ENCODE results near the gene DGKG. TPM values are rescaled to one million over a fixed set of nuclear protein-coding genes. Genes with fewer than 3 reads are reported as not detected.
A peak's percentile ranks its signal among the peaks of the same experiment; 100 is the strongest.

Gene DGKG
- total RNA-seq, 6 experiments from 2014 or later = 1.5 to 3.6 (median 2.0) TPM

DNA sequence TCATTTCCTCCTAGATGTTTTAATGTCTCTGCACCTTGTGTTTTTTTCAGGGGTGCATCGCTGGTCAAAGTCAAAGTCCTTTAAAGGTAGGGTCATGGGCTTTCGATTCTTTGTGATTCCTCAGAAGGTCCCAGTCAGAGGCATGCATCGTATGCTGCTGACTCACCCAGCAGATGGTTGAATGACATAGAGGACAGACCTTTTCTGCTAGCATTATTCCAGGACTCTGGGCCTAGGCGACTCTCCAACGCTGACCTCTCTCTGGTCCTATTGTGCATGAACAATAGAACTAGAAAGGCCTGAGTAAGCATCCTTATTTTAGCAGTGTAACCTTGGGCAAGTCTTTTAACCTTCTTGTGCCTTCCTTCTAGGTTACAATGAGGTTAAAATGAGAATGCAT lies 75.9 kb downstream of the DGKG start:
- H3K27ac ChIP-seq = no peak overlapping the region
- no peaks in the 10 kb centered on the region for H3K27me3 ChIP-seq
- H3K4me3 ChIP-seq = no peak overlapping the region
- intact Hi-C loops (cut with DNase I) = no loop called here
- H3K4me1 ChIP-seq = no peaks in the 10 kb centered on the region
- no peak for ATAC-seq
- DNase-seq = no peak
- no peaks in the 10 kb centered on the region for H3K9me3 ChIP-seq
- 66% methylated on average over 5 of the region's 5 CpGs for WGBS (ENCODE audit: insufficient coverage, low coverage, low lambda C conversion rate, missing lambda C conversion rate)
- no peaks in the 10 kb centered on the region for H3K36me3 ChIP-seq
- no peak for TF ChIP-seq POLR2A (IDR thresholded peaks at IDR 0.05)
- TF ChIP-seq, protein P1, sequence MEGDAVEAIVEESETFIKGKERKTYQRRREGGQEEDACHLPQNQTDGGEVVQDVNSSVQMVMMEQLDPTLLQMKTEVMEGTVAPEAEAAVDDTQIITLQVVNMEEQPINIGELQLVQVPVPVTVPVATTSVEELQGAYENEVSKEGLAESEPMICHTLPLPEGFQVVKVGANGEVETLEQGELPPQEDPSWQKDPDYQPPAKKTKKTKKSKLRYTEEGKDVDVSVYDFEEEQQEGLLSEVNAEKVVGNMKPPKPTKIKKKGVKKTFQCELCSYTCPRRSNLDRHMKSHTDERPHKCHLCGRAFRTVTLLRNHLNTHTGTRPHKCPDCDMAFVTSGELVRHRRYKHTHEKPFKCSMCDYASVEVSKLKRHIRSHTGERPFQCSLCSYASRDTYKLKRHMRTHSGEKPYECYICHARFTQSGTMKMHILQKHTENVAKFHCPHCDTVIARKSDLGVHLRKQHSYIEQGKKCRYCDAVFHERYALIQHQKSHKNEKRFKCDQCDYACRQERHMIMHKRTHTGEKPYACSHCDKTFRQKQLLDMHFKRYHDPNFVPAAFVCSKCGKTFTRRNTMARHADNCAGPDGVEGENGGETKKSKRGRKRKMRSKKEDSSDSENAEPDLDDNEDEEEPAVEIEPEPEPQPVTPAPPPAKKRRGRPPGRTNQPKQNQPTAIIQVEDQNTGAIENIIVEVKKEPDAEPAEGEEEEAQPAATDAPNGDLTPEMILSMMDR (IDR thresholded peaks at IDR 0.05) = no peak

DNA sequence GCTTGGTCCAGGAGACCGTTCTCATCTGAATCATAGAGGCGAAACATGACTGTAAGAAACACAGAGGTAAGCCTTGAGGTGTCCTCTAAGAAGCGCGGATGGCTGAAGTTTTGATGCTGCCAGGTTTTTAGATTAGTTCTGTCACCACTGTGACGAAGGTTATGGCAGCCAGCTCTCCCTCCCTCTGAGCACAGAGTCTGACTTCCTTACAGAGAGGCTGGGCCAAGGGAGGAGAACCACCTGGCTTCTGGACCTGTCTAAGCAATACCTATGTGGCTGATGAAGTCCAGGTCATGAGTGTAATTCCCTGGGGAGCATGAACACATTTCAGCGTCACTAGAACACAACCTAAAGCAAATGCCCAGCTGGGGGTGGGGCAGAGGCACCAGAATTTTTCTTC lies 77.4 kb downstream of the DGKG start:
- Histone ChIP-seq H3K4me1 (no peaks in the 10 kb centered on the region), H3K27ac (no peak overlapping the region), H3K36me3 (no peaks in the 10 kb centered on the region), H3K4me3 (no peak overlapping the region), H3K27me3 (no peaks in the 10 kb centered on the region), H3K9me3 (no peaks in the 10 kb centered on the region)
- intact Hi-C loops (cut with DNase I) = no loop called here
- WGBS (ENCODE audit: insufficient coverage, low coverage, low lambda C conversion rate, missing lambda C conversion rate) = 82% methylated on average over 5 of the region's 6 CpGs
- TF ChIP-seq, protein P1 (IDR thresholded peaks at IDR 0.05) = no peak
- no peak for TF ChIP-seq POLR2A (IDR thresholded peaks at IDR 0.05)
- ATAC-seq (no peak), DNase-seq (no peak)

- ATAC-seq (no peak), DNase-seq (no peak)
- 78% methylated on average over 8 of the region's 8 CpGs for WGBS (ENCODE audit: insufficient coverage, low coverage, low lambda C conversion rate, missing lambda C conversion rate)
- no peaks in the 10 kb centered on the region for H3K4me1 ChIP-seq
- TF ChIP-seq, protein P1 (IDR thresholded peaks at IDR 0.05) = no peak
- no peak for TF ChIP-seq POLR2A (IDR thresholded peaks at IDR 0.05)
- H3K27ac ChIP-seq = no peak overlapping the region
- H3K4me3 ChIP-seq = no peak overlapping the region
- intact Hi-C loops (cut with DNase I) = no loop called here
- no peaks in the 10 kb centered on the region for H3K27me3 ChIP-seq
- no peaks in the 10 kb centered on the region for H3K9me3 ChIP-seq
- H3K36me3 ChIP-seq = no peaks in the 10 kb centered on the region
These were observed 77.7 kb downstream of the DGKG start for GRCh38 chr3:186284349-186284652.

DNA sequence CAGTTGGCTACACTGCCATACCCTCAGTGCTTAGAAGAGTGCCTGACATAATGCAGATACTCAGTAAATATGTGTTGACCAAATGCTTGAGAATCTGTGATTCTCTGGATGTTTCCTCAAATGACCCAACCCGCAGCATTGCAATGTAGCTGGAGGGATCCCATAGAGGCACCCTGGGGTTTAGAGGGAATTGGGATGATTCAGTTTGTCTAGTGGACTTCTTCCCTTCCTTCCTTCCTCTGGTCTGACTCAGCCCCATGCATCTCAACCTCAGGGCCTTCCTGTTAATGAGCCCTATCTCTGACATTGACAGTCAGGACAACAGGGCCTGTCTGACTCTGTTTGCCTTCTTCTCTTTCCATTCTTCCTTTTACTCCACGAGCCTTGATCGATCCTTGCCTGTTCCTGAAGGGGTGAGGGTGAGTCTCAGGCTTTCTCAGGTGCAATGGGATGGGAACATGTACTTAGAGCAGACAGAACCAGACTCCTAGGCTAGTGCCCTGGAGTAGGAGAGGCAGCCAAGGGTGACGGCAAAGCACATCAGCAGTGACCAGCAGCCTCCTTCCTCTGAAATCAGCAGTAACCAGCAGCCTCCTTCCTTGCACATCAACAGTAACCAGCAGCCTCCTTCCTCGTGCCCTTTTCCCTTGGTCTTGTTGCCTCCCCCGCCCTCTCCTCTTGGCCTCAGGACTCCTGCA lies 78.2 kb downstream of the DGKG start:
- TF ChIP-seq, protein P1 (IDR thresholded peaks at IDR 0.05) = no peak
- TF ChIP-seq POLR2A (IDR thresholded peaks at IDR 0.05) = no peak
- H3K27me3 ChIP-seq = no peaks in the 10 kb centered on the region
- no peaks in the 10 kb centered on the region for H3K36me3 ChIP-seq
- DNase-seq (no peak), ATAC-seq (peak in 1 of 4 donors; percentile 52)
- H3K4me3 ChIP-seq = no peak overlapping the region
- H3K4me1 ChIP-seq = no peaks in the 10 kb centered on the region
- intact Hi-C loops (cut with DNase I) = no loop called here
- 60% methylated on average over 3 of the region's 6 CpGs for WGBS (ENCODE audit: insufficient coverage, low coverage, low lambda C conversion rate, missing lambda C conversion rate)
- H3K9me3 ChIP-seq = no peaks in the 10 kb centered on the region
- no peak overlapping the region for H3K27ac ChIP-seq

DNA sequence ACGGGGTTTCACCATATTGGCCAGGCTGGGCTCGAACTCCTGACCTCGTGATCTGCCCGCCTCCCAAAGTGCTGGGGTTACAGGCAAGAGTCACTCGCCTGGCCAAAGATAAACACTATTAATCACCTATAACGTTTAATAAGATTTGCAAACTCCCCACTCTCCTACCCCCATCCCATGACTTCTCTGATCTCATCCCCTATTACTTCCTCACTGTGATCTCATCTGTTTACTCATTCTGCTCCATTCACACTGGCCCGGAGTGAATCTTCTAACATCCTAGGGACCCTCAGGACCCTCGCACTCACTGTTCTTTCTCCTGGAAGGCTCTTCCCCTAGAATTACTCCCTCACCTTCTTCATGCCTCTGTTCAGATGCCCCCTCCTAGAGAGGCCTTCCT lies 78.9 kb downstream of the DGKG start:
- H3K4me1 ChIP-seq = no peaks in the 10 kb centered on the region
- no peaks in the 10 kb centered on the region for H3K27me3 ChIP-seq
- intact Hi-C loops (cut with DNase I) = no loop called here
- DNase-seq (no peak), ATAC-seq (no peak)
- no peak overlapping the region for H3K27ac ChIP-seq
- 53% methylated on average over 5 of the region's 8 CpGs for WGBS (ENCODE audit: insufficient coverage, low coverage, low lambda C conversion rate, missing lambda C conversion rate)
- no peaks in the 10 kb centered on the region for H3K9me3 ChIP-seq
- no peak overlapping the region for H3K4me3 ChIP-seq
- H3K36me3 ChIP-seq = no peaks in the 10 kb centered on the region
- no peak for TF ChIP-seq POLR2A (IDR thresholded peaks at IDR 0.05)
- TF ChIP-seq, protein P1 (IDR thresholded peaks at IDR 0.05) = no peak

Data from right lobe of liver (tissue), 6 donors.